GM23248 (cell line): Measurements from ENCODE around the gene TACR2.

Source experiments
- EZH2 ChIP-seq: fragments of 200-600 bp; sonication (generic); IDR thresholded peaks from 2 replicates; pipeline ENCODE4 v1.6.1; 2018; ENCODE audit warnings: antibody characterized with exemption, mild to moderate bottlenecking; ENCODE audit not compliant: insufficient read depth, poor library complexity, severe bottlenecking
- EZH2phosphoT487 ChIP-seq: fragments of 200-600 bp; sonication (generic); IDR thresholded peaks from 2 replicates; pipeline ENCODE4 v1.6.1; 2018; ENCODE audit warnings: antibody characterized with exemption, moderate library complexity, mild to moderate bottlenecking, low read depth; ENCODE audit not compliant: insufficient read depth

- TF ChIP-seq EZH2phosphoT487 = no peak
- no peak for TF ChIP-seq EZH2
Observed at GRCh38 chr10:69415049-69415448, 1.7 kb downstream of the TACR2 start.
